Measurements from ENCODE around the gene KAT5. TPM values are rescaled to one million over a fixed set of nuclear protein-coding genes. Genes with fewer than 3 reads are reported as not detected.
"Not testable (repeated sequence)": the region's sequence is repeated elsewhere in the genome, so short reads cannot be mapped to it uniquely, and the experiment has no call there.

Gene KAT5
- total RNA-seq, 1 experiment from 2014 or later, result 56.6 TPM

- TF ChIP-seq E2F4 (CRISPR knock-in tag; IDR thresholded peaks at IDR 0.05; ENCODE audit: borderline replicate concordance, low read depth), result no peak
Observed at GRCh38 chr11:65703846-65704245, 8.2 kb upstream of the KAT5 start (continued).

DNA sequence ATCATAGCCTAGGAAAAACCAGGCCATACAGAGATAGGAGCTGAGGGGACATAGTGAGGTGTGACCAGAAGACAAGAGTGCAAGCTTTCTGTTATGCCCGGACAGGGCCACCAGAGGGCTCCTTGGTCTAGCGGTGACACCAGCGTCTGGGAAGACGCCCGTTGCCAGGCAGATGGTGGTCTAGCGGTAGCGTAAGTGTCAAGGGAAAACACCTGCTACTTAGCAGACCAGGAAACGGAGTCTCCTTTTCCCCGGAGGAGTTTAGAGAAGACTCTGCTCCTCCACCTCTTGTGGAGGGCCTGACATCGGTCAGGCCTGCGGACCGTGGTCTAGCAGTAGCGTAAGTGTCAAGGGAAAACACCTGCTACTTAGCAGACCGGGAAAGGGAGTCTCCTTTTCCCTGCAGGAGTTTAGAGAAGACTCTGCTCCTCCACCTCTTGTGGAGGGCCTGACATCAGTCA lies 5.7 kb upstream of the KAT5 start:
- POLR2A ChIA-PET, ATAC-seq, H3K4me3 Mint-ChIP-seq, H3K27ac Mint-ChIP-seq, H3K36me3 Mint-ChIP-seq, H3K4me1 Mint-ChIP-seq, H3K9me3 Mint-ChIP-seq: not testable (repeated sequence)
- peaks cover 11% of the 10 kb centered on the region for H3K27me3 Mint-ChIP-seq (ENCODE audit: low read depth)
- peak; percentile 87 for DNase-seq (ENCODE audit: low spot score)
- CTCF ChIA-PET, result interaction anchor here (0.6 to 2.3 kb wide), 16 partner anchors 14 to 606 kb away, joined by 3 to 12 read pairs (median 4); partner anchors contain the start of genes FIBP, MUS81, RELA and RNASEH2C
- peak; percentile 50; the same call in 1 of the 2 replicates for TF ChIP-seq CTCF (IDR thresholded peaks at IDR 0.05)

GRCh38 chr11:65707002-65707401 lies 5.0 kb upstream of the KAT5 start:
- H3K4me3 Mint-ChIP-seq, H3K27ac Mint-ChIP-seq, H3K36me3 Mint-ChIP-seq, POLR2A ChIA-PET, H3K9me3 Mint-ChIP-seq, ATAC-seq, H3K4me1 Mint-ChIP-seq: not testable (repeated sequence)
- DNase-seq (ENCODE audit: low spot score), result peak; percentile 1
- peaks cover 11% of the 10 kb centered on the region for H3K27me3 Mint-ChIP-seq (ENCODE audit: low read depth)
- CTCF ChIA-PET, result interaction anchor here (2.3 kb wide), 1 partner anchor 73 kb away, joined by 12 read pairs; no protein-coding TSS in a partner anchor

DNA sequence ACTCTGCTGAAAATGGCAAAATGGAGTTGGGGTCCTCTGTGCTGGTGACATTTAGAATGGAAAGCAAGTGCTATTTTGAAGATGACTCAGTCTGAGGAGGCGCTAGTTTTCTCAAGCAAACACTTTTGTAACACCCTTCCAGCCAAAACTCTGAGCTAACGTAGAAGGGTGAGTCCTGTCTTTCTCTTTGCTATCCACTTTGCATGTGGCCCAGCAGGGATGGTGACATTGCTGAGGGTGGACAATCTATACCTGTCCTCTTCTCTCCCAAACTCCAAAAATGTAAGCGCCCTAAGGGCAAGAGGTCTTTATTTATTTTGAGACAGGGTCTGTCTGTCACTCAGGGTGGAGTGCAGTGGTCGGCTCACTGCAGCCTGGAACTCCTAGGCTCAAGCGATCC lies 3.6 kb upstream of the KAT5 start:
- Mint-ChIP-seq H3K4me3 (no peak overlapping the region), H3K4me1 (0 out of 2 replicates have a peak, but pooled peaks cover 3% of the 10 kb centered on the region), H3K36me3 (peaks cover 6% of the 10 kb centered on the region), H3K27ac (no peak overlapping the region), H3K27me3 (ENCODE audit: low read depth) (peaks cover 11% of the 10 kb centered on the region), H3K9me3 (no peaks in the 10 kb centered on the region)
- DNase-seq (ENCODE audit: low spot score) (peak; percentile 4), ATAC-seq (no peak)
- ChIA-PET CTCF (interaction anchor here (1.3 kb wide), 1 partner anchor 152 kb away, joined by 3 read pairs; the partner anchor contains the start of gene MUS81), POLR2A (no interaction called here)
- TF ChIP-seq EMX1 (CRISPR knock-in tag; IDR thresholded peaks at IDR 0.05), result no peak
- no peak for TF ChIP-seq GABPB1 (CRISPR knock-in tag; IDR thresholded peaks at IDR 0.05)
- TF ChIP-seq RELA (CRISPR knock-in tag; IDR thresholded peaks at IDR 0.05; ENCODE audit: borderline replicate concordance), result no peak
- TF ChIP-seq, protein P1, sequence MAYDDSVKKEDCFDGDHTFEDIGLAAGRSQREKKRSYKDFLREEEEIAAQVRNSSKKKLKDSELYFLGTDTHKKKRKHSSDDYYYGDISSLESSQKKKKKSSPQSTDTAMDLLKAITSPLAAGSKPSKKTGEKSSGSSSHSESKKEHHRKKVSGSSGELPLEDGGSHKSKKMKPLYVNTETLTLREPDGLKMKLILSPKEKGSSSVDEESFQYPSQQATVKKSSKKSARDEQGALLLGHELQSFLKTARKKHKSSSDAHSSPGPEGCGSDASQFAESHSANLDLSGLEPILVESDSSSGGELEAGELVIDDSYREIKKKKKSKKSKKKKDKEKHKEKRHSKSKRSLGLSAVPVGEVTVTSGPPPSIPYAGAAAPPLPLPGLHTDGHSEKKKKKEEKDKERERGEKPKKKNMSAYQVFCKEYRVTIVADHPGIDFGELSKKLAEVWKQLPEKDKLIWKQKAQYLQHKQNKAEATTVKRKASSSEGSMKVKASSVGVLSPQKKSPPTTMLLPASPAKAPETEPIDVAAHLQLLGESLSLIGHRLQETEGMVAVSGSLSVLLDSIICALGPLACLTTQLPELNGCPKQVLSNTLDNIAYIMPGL (CRISPR knock-in tag; IDR thresholded peaks at IDR 0.05), result no peak
- no peak for TF ChIP-seq NR3C1 (CRISPR knock-in tag; conservative IDR thresholded peaks at IDR 0.05; ENCODE audit: low read depth)
- TF ChIP-seq, protein P2, sequence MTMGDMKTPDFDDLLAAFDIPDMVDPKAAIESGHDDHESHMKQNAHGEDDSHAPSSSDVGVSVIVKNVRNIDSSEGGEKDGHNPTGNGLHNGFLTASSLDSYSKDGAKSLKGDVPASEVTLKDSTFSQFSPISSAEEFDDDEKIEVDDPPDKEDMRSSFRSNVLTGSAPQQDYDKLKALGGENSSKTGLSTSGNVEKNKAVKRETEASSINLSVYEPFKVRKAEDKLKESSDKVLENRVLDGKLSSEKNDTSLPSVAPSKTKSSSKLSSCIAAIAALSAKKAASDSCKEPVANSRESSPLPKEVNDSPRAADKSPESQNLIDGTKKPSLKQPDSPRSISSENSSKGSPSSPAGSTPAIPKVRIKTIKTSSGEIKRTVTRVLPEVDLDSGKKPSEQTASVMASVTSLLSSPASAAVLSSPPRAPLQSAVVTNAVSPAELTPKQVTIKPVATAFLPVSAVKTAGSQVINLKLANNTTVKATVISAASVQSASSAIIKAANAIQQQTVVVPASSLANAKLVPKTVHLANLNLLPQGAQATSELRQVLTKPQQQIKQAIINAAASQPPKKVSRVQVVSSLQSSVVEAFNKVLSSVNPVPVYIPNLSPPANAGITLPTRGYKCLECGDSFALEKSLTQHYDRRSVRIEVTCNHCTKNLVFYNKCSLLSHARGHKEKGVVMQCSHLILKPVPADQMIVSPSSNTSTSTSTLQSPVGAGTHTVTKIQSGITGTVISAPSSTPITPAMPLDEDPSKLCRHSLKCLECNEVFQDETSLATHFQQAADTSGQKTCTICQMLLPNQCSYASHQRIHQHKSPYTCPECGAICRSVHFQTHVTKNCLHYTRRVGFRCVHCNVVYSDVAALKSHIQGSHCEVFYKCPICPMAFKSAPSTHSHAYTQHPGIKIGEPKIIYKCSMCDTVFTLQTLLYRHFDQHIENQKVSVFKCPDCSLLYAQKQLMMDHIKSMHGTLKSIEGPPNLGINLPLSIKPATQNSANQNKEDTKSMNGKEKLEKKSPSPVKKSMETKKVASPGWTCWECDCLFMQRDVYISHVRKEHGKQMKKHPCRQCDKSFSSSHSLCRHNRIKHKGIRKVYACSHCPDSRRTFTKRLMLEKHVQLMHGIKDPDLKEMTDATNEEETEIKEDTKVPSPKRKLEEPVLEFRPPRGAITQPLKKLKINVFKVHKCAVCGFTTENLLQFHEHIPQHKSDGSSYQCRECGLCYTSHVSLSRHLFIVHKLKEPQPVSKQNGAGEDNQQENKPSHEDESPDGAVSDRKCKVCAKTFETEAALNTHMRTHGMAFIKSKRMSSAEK (CRISPR knock-in tag; IDR thresholded peaks at IDR 0.05; ENCODE audit: borderline replicate concordance), result no peak
- TF ChIP-seq, protein P3, sequence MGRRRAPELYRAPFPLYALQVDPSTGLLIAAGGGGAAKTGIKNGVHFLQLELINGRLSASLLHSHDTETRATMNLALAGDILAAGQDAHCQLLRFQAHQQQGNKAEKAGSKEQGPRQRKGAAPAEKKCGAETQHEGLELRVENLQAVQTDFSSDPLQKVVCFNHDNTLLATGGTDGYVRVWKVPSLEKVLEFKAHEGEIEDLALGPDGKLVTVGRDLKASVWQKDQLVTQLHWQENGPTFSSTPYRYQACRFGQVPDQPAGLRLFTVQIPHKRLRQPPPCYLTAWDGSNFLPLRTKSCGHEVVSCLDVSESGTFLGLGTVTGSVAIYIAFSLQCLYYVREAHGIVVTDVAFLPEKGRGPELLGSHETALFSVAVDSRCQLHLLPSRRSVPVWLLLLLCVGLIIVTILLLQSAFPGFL (CRISPR knock-in tag; IDR thresholded peaks at IDR 0.05; ENCODE audit: borderline replicate concordance), result no peak
- TF ChIP-seq MLX (CRISPR knock-in tag; IDR thresholded peaks at IDR 0.05), result no peak
- no peak for TF ChIP-seq ESRRA (CRISPR knock-in tag; IDR thresholded peaks at IDR 0.05; ENCODE audit: borderline replicate concordance)
- no peak for TF ChIP-seq IRF2 (CRISPR knock-in tag; IDR thresholded peaks at IDR 0.05; ENCODE audit: borderline replicate concordance, low read depth)
- TF ChIP-seq AFF4 (CRISPR knock-in tag; IDR thresholded peaks at IDR 0.05; ENCODE audit: borderline replicate concordance), result no peak
- TF ChIP-seq ZNF423 (CRISPR knock-in tag; IDR thresholded peaks at IDR 0.05), result no peak

All from WTC11 (cell line).